Omental fat pad (tissue), 4 donors: ENCODE data around the gene BOC. TPM values are rescaled to one million over a fixed set of nuclear protein-coding genes. Genes with fewer than 3 reads are reported as not detected.
A peak's percentile ranks its signal among the peaks of the same experiment; 100 is the strongest.

Source experiments
- ATAC-seq: fragments of 150-250 bp; one replicate; pipeline ENCODE4 v1.9.1; 2016; ENCODE audit warnings: mild to moderate bottlenecking, moderate library complexity; ENCODE audit not compliant: low FRiP score
- DNase-seq: peaks from one replicate; pipeline ENCODE4 v3.0.0-alpha.2; 2019; ENCODE audit warnings: low spot score
- CTCF ChIP-seq, 3 donors: fragments of 450-650 bp; IDR thresholded peaks; one replicate each; pipeline ENCODE4 v1.5.1; 2016 to 2017; ENCODE audit warnings: antibody characterized with exemption in 3 of 3, mild to moderate bottlenecking in 3 of 3, moderate library complexity in 2 of 3
- total RNA-seq, 4 donors: library from RNA; depleted of rRNA; stranded (reverse); fragments of >200 nt; gene quantifications; one replicate each; pipeline ENCODE4 v1.1.0, GENCODE V29; 2016

Gene BOC
- total RNA-seq, 4 donors from 2014 or later = 28.1 to 103 (median 54.0) TPM

DNA sequence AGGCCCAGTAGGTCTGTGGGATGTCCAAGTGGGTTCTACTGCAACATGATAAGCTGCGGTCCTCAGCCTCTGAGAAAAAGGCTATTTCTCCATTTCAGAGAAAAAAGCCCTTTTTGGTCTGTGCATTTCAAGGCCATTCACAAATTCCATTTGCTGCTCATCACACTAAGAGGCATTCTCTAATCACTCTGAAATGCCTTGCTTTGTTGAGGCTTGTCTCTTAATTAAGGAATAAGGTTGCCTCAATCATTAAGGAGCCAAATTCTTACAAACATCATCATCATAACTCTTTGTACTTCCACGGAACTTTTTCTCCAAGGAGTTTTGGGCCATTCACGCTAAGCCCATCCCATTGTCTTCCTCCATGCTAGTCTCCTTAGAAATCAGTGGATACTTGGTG, 74.4 kb downstream of the BOC start:
- TF ChIP-seq CTCF (IDR thresholded peaks at IDR 0.05) = no peak
- DNase-seq = no peak
- no peak for ATAC-seq

- TF ChIP-seq CTCF (IDR thresholded peaks at IDR 0.05) = no peak
- DNase-seq (no peak), ATAC-seq (no peak)
Measured at GRCh38 chr3:113286524-113286923, 75.2 kb downstream of the BOC start.

DNA sequence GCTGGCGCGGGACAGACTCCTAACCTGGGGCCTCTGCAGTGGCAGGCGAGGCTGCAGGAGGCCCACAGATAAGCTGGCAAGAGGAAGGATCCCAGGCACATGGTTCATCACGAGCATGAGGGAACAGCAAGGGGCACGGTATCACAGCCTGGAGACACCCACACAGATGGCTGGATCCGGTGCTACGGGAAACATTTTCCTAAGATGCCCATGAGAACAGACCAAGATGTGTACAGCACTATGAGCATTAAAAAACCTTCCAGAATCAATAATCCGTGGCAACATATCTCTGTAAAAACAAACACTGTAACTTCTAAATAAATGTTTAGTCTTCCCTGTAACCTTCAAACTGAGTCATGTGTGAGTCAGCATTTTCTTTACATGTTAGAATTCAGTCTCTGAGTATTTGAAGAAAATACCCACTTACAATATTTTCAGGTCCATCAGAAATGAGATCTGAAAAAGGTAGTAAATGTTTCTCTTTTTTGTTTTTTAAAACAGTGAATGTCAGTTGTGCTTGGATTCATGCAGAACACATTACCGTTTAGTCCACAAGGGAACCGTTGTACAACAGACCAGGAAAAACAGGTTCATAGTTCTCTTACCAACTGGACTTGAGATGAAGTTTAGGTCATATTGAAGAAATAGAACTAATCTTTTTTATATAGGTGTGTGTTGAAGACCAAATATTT, 75.9 kb downstream of the BOC start:
- no peak for TF ChIP-seq CTCF (IDR thresholded peaks at IDR 0.05)
- DNase-seq (no peak), ATAC-seq (peak; percentile 41)

GRCh38 chr3:113287803-113288648, 76.7 kb downstream of the BOC start:
- peak; percentile 73 for DNase-seq

DNA sequence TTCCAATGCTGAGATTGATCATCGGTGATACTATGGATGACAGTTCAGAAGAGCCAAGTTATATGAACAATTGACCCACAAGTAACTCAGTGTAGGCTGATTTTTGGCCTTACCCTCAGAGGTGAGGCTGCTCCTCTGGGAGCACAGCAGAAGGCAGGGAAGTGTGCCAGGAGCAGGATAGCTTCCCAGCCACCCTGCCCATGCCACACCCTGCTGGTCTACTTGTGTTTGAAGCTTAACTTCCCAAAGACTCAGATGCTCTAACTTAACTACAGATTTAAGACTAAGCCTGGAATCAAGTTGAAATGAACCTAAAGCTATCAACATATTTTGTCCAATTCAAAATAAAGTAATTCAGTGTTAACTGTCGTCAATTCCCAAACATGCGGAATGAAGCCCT, 77.5 kb downstream of the BOC start:
- ATAC-seq (no peak), DNase-seq (no peak)
- no peak for TF ChIP-seq CTCF (IDR thresholded peaks at IDR 0.05)

More at GRCh38 chr3:113287803-113288648, 76.7 kb downstream of the BOC start:
- ATAC-seq = peak; percentile 24
- peak in 2 of 3 donors; percentile 95 to 100 for TF ChIP-seq CTCF (IDR thresholded peaks at IDR 0.05)

- DNase-seq = no peak
Measured at GRCh38 chr3:113291572-113291971, 80.2 kb downstream of the BOC start.

More at GRCh38 chr3:113291572-113291971, 80.2 kb downstream of the BOC start:
- TF ChIP-seq CTCF (IDR thresholded peaks at IDR 0.05) = no peak
- no peak for ATAC-seq
